ENCODE results near the gene DMTF1. TPM values are rescaled to one million over a fixed set of nuclear protein-coding genes. Genes with fewer than 3 reads are reported as not detected.

Gene DMTF1
- polyA plus RNA-seq, 1 donor (not counting 4 experiments of a cell fraction or from before 2014, with no cell fraction given) = 98.4 TPM

GRCh38 chr7:87156709-87157108, 4.5 kb downstream of the DMTF1 start:
- Histone ChIP-seq H2AFZ (ENCODE audit: control insufficient read depth, low read length) (no peak overlapping the region), H3K9me3 (ENCODE audit: control insufficient read depth, low read depth, low read length) (no peaks in the 10 kb centered on the region), H3K36me3 (ENCODE audit: control insufficient read depth in 2 of 2, extremely low read depth in 1 of 2, insufficient read depth in 2 of 2, low read length in 2 of 2) (peaks cover 0 to 9% of the 10 kb centered on the region in 2 experiments), H3K27me3 (ENCODE audit: control insufficient read depth, extremely low read depth, insufficient read depth, low read length) (no peaks in the 10 kb centered on the region), H3K79me2 (ENCODE audit: control insufficient read depth, insufficient read depth, low read length) (peaks cover 85% of the 10 kb centered on the region), H3K4me3 (ENCODE audit: control insufficient read depth in 2 of 3, extremely low read depth in 1 of 3, insufficient read depth in 2 of 3, low read depth in 1 of 3, low read length in 3 of 3) (no peak overlapping the region), H3K4me1 (ENCODE audit: control insufficient read depth, extremely low read depth, insufficient read depth, low read length) (peaks cover 30% of the 10 kb centered on the region), H3K4me2 (ENCODE audit: control insufficient read depth, extremely low read depth, insufficient read depth, low read depth, low read length) (peak overlapping the region; percentile 25), H3K27ac (ENCODE audit: control insufficient read depth, insufficient read depth, low read length) (no peak overlapping the region), H4K20me1 (ENCODE audit: control insufficient read depth, extremely low read depth, insufficient read depth, low read length) (peaks cover 5% of the 10 kb centered on the region), H3K9ac (ENCODE audit: control insufficient read depth, extremely low read depth, insufficient read depth, low read length) (no peak overlapping the region), H3K9me1 (ENCODE audit: control insufficient read depth, extremely low read depth, insufficient read depth, low read length) (no peaks in the 10 kb centered on the region)
- dilution Hi-C loops (cut with MboI; ENCODE audit: extremely low pct_ligation_motif_present, low sequenced_read_pairs) = no loop called here
- TF ChIP-seq, protein P1, sequence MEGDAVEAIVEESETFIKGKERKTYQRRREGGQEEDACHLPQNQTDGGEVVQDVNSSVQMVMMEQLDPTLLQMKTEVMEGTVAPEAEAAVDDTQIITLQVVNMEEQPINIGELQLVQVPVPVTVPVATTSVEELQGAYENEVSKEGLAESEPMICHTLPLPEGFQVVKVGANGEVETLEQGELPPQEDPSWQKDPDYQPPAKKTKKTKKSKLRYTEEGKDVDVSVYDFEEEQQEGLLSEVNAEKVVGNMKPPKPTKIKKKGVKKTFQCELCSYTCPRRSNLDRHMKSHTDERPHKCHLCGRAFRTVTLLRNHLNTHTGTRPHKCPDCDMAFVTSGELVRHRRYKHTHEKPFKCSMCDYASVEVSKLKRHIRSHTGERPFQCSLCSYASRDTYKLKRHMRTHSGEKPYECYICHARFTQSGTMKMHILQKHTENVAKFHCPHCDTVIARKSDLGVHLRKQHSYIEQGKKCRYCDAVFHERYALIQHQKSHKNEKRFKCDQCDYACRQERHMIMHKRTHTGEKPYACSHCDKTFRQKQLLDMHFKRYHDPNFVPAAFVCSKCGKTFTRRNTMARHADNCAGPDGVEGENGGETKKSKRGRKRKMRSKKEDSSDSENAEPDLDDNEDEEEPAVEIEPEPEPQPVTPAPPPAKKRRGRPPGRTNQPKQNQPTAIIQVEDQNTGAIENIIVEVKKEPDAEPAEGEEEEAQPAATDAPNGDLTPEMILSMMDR (optimal IDR thresholded peaks at IDR 0.05 in 1 of 3, IDR thresholded peaks at IDR 0.05 in 1 of 3, conservative IDR thresholded peaks at IDR 0.05 in 1 of 3; ENCODE audit: extremely low read depth in 1 of 3, insufficient read depth in 2 of 3, low read length in 3 of 3) = no peak
- TF ChIP-seq EZH2 (IDR thresholded peaks at IDR 0.05; ENCODE audit: low read length) = no peak
- DNase-seq (ENCODE audit: low read depth, low spot score) (no peak), FAIRE-seq (no peak)

DNA sequence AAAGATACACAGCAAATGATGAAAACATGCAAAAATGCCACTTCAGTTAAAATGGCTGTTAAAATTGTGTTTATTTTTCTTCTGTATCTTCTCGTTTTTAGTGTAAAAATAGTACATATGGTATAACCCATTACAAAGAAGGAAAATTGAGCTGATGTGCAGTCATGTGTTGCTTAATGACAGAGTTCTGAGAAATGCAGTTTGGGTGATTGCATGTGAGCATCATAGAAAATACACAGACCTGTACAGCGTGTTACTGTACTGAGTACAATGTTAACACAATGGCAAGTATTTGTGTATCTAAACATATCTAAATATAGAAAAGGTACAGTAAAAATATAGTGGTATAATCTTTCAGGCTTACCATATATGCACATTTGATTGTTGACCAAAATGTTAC, 7.3 kb downstream of the DMTF1 start:
- Histone ChIP-seq H3K79me2 (ENCODE audit: control insufficient read depth, insufficient read depth, low read length) (peaks cover 77% of the 10 kb centered on the region), H3K27me3 (ENCODE audit: control insufficient read depth, extremely low read depth, insufficient read depth, low read length) (no peaks in the 10 kb centered on the region), H3K9me1 (ENCODE audit: control insufficient read depth, extremely low read depth, insufficient read depth, low read length) (no peaks in the 10 kb centered on the region), H3K27ac (ENCODE audit: control insufficient read depth, insufficient read depth, low read length) (no peak overlapping the region), H3K36me3 (ENCODE audit: control insufficient read depth in 2 of 2, extremely low read depth in 1 of 2, insufficient read depth in 2 of 2, low read length in 2 of 2) (peaks cover 0 to 12% of the 10 kb centered on the region in 2 experiments), H3K9ac (ENCODE audit: control insufficient read depth, extremely low read depth, insufficient read depth, low read length) (no peak overlapping the region), H4K20me1 (ENCODE audit: control insufficient read depth, extremely low read depth, insufficient read depth, low read length) (peaks cover 5% of the 10 kb centered on the region), H2AFZ (ENCODE audit: control insufficient read depth, low read length) (no peak overlapping the region), H3K4me2 (ENCODE audit: control insufficient read depth, extremely low read depth, insufficient read depth, low read depth, low read length) (no peak overlapping the region), H3K4me3 (ENCODE audit: control insufficient read depth in 2 of 3, extremely low read depth in 1 of 3, insufficient read depth in 2 of 3, low read depth in 1 of 3, low read length in 3 of 3) (no peak overlapping the region), H3K9me3 (ENCODE audit: control insufficient read depth, low read depth, low read length) (no peaks in the 10 kb centered on the region), H3K4me1 (ENCODE audit: control insufficient read depth, extremely low read depth, insufficient read depth, low read length) (peaks cover 33% of the 10 kb centered on the region)
- FAIRE-seq (no peak), DNase-seq (ENCODE audit: low read depth, low spot score) (no peak)
- dilution Hi-C loops (cut with MboI; ENCODE audit: extremely low pct_ligation_motif_present, low sequenced_read_pairs) = no loop called here
- TF ChIP-seq EZH2 (IDR thresholded peaks at IDR 0.05; ENCODE audit: low read length) = no peak
- TF ChIP-seq, protein P1 (optimal IDR thresholded peaks at IDR 0.05 in 1 of 3, IDR thresholded peaks at IDR 0.05 in 1 of 3, conservative IDR thresholded peaks at IDR 0.05 in 1 of 3; ENCODE audit: extremely low read depth in 1 of 3, insufficient read depth in 2 of 3, low read length in 3 of 3) = no peak
